GM12878 (cell line): Measurements from ENCODE around the gene CAB39L. TPM values are rescaled to one million over a fixed set of nuclear protein-coding genes. Genes with fewer than 3 reads are reported as not detected.

Experiments
- ATAC-seq: fragments of 200-7000 bp; cut with Tn5 transposase; 3 replicates; pipeline ENCODE4 v1.9.1; 2020; ENCODE audit warnings: mild to moderate bottlenecking, moderate library complexity
- BruUV-seq: library from RNA; stranded (reverse); fragments of 400-500 nt; replicated peaks from 2 replicates; lab custom pipeline; 2021; lab: Mats Ljungman, UMichigan
- CTCF ChIA-PET: fragments of 300-600 bp; sonication (Branson Sonifier 250); formaldehyde crosslinking; extraction: SDS; loops from one replicate; lab custom pipeline; 2021; ENCODE audit warnings: inconsistent platforms; lab: Yijun Ruan, JAX
- POLR2A ChIA-PET: fragments of 350-600 bp; formaldehyde crosslinking; extraction: SDS; loops from one replicate; lab custom pipeline; 2021; ENCODE audit warnings: inconsistent platforms; lab: Charles Lee
- RAD21 ChIA-PET: fragments of 300-600 bp; sonication (Branson Sonifier 250); formaldehyde crosslinking; loops from one replicate; lab custom pipeline; 2023; ENCODE audit warnings: antibody characterized with exemption; ENCODE audit not compliant: unreplicated experiment; lab: Charles Lee
- SMC1A ChIA-PET: fragments of 300-600 bp; sonication (Branson Sonifier 250); formaldehyde crosslinking; loops from one replicate; lab custom pipeline; 2023; ENCODE audit not compliant: unreplicated experiment, uncharacterized antibody; lab: Charles Lee
- DNase-seq: peaks from one replicate; pipeline ENCODE4 v3.0.0-alpha.2; 2011; ENCODE audit warnings: low read depth, low spot score
- FAIRE-seq: peaks from 3 replicates; lab custom pipeline; 2011; peaks lifted over from hg19 to GRCh38; lab: Jason Lieb, UNC
- H2AFZ ChIP-seq: 2 replicates; pipeline ENCODE4 v1.6.0; 2011; ENCODE audit warnings: low read depth, low read length, control low read depth; ENCODE audit not compliant: control insufficient read depth
- H3K27ac ChIP-seq: 2 replicates; pipeline ENCODE4 v1.5.1; 2011; ENCODE audit warnings: control low read depth; ENCODE audit not compliant: control insufficient read depth, insufficient read depth
- H3K27me3 ChIP-seq, 2 experiments: replicated peaks in 1 of 2; 2 replicates each; pipeline versions ENCODE4 v1.6.0 to v1.6.1; 2011; ENCODE audit warnings: low read length in 1 of 2; ENCODE audit not compliant: control insufficient read depth in 2 of 2, insufficient read depth in 2 of 2
- H3K36me3 ChIP-seq, 2 experiments: 2 replicates each; pipeline ENCODE4 v1.5.1; 2011; ENCODE audit warnings: low read length in 1 of 2; ENCODE audit not compliant: control insufficient read depth in 2 of 2, insufficient read depth in 2 of 2
- H3K4me1 ChIP-seq: 2 replicates; pipeline ENCODE4 v1.6.1; 2011; ENCODE audit warnings: mild to moderate bottlenecking, low read length, moderate library complexity, mixed read lengths; ENCODE audit not compliant: control insufficient read depth, insufficient read depth
- H3K4me2 ChIP-seq: 2 replicates; pipeline ENCODE4 v1.6.0; 2011; ENCODE audit warnings: control low read depth; ENCODE audit not compliant: control insufficient read depth, insufficient read depth
- H3K4me3 ChIP-seq: fragments of 200-600 bp; sonication (generic); 2 replicates; pipeline ENCODE4 v1.5.1; 2016
- H3K79me2 ChIP-seq: 2 replicates; pipeline ENCODE4 v1.6.0; 2011; ENCODE audit warnings: low read length; ENCODE audit not compliant: control insufficient read depth, insufficient read depth
- H3K9ac ChIP-seq: 2 replicates; pipeline ENCODE4 v1.8.0; 2011; ENCODE audit warnings: low read length, control low read depth, mixed read lengths; ENCODE audit not compliant: control insufficient read depth, insufficient read depth
- H3K9me3 ChIP-seq: replicated peaks from 3 replicates; pipeline ENCODE4 v1.5.1; 2011; ENCODE audit warnings: mild to moderate bottlenecking, low read length; ENCODE audit not compliant: control insufficient read depth, insufficient read depth
- H4K20me1 ChIP-seq: 2 replicates; pipeline ENCODE4 v1.6.0; 2011; ENCODE audit not compliant: control insufficient read depth, insufficient read depth
- ASH2L ChIP-seq: fragments of 300-600, 200-600 bp; sonication (generic); IDR thresholded peaks from 2 replicates; pipeline ENCODE4 v1.6.1; 2017; ENCODE audit warnings: low read depth, mild to moderate bottlenecking, borderline replicate concordance
- CBX3 ChIP-seq: fragments of 200-600 bp; sonication (generic); IDR thresholded peaks from 2 replicates; pipeline ENCODE4 v1.6.1; 2016; ENCODE audit warnings: low read depth, borderline replicate concordance
- CHD1 ChIP-seq: IDR thresholded peaks from 2 replicates; pipeline ENCODE4 v1.6.1; 2012; ENCODE audit warnings: low read depth, low read length, improper control_type of control experiment
- CHD2 ChIP-seq: IDR thresholded peaks from 2 replicates; pipeline ENCODE4 v1.6.1; 2011; ENCODE audit warnings: low read depth, low read length, improper control_type of control experiment, borderline replicate concordance
- IRF4 ChIP-seq: IDR thresholded peaks from 2 replicates; pipeline ENCODE4 v1.6.1; 2011; ENCODE audit warnings: low read depth, low read length
- NR2C2 ChIP-seq: IDR thresholded peaks from 2 replicates; pipeline ENCODE4 v1.6.1; 2011; ENCODE audit warnings: borderline replicate concordance, low read depth; ENCODE audit not compliant: control insufficient read depth, insufficient read length
- POLR2A ChIP-seq: IDR thresholded peaks from 2 replicates; pipeline ENCODE4 v1.6.1; 2011; ENCODE audit warnings: low read depth, mild to moderate bottlenecking, low read length
- RUNX3 ChIP-seq: IDR thresholded peaks from 2 replicates; pipeline ENCODE4 v1.6.1; 2012; ENCODE audit warnings: low read length, inconsistent platforms
- ZBED1 ChIP-seq: IDR thresholded peaks from 2 replicates; pipeline ENCODE4 v1.6.1; 2016; ENCODE audit warnings: borderline replicate concordance
- ZNF207 ChIP-seq: fragments of 450-650 bp; IDR thresholded peaks from 2 replicates; pipeline ENCODE4 v1.6.1; 2014; ENCODE audit warnings: antibody characterized with exemption, mild to moderate bottlenecking, borderline replicate concordance
- WGBS: methylation state at CpG from one replicate; pipeline ENCODE4 v1.1.6; 2016; ENCODE audit warnings: low lambda C conversion rate; ENCODE audit not compliant: insufficient replicate concordance, insufficient coverage; ENCODE audit errors: missing lambda C conversion rate; 5-methylcytosine and 5-hydroxymethylcytosine counted together
- in situ Hi-C: fragments of 300-500 bp; cut with MboI; formaldehyde crosslinking; loops from 9 replicates; pipeline ENCODE4 v1.14.3; 2018; ENCODE audit warnings: mixed read lengths
- intact Hi-C: fragments of 100-400 bp; cut with micrococcal nuclease; formaldehyde crosslinking; loops from one replicate; pipeline ENCODE4 v1.14.2; 2022; ENCODE audit not compliant: unreplicated experiment
- polyA plus RNA-seq, 11 experiments: library from polyadenylated mRNA; depleted of rRNA in 4 of 11; unstranded in 6 of 11; stranded (reverse) in 5 of 11; fragments of >200 nt; fragmentation: Nextera tagmentation in 4 of 11; fragmentation: Illumina TruSeq in 1 of 11; extraction: Ambion mirVana in 4 of 11; extraction: Trizol in 1 of 11; gene quantifications; 1 replicate in 1 of 11; 2 replicates in 10 of 11; pipeline versions ENCODE4 v1.2.1 to v1.2.3, GENCODE V29; 2011 to 2016; ENCODE audit warnings: inconsistent platforms in 2 of 11, missing spikeins in 2 of 11, low read depth in 1 of 11
- total RNA-seq, 4 experiments: library from RNA; depleted of rRNA in 3 of 4; stranded (reverse); fragments of >200 nt in 3 of 4; fragmentation: Illumina TruSeq in 1 of 4; extraction: Trizol in 1 of 4; gene quantifications; 2 replicates each; pipeline versions ENCODE4 v1.2.1 to v1.2.3, GENCODE V29; 2013 to 2021
- TF ChIP-seq, protein P1 (sequence below): IDR thresholded peaks from 2 replicates; pipeline ENCODE4 v1.6.1; 2012; ENCODE audit warnings: mild to moderate bottlenecking, low read depth, low read length
- TF ChIP-seq, protein P2 (sequence below): IDR thresholded peaks from 2 replicates; pipeline ENCODE4 v1.6.1; 2011; ENCODE audit warnings: low read depth, low read length, improper control_type of control experiment, borderline replicate concordance
- TF ChIP-seq, protein P3 (sequence below): IDR thresholded peaks from 2 replicates; pipeline ENCODE4 v1.6.1; 2012; ENCODE audit warnings: low read length, inconsistent platforms
- TF ChIP-seq, protein P4 (sequence below): fragments of 450-650 bp; conservative IDR thresholded peaks from 2 replicates; pipeline ENCODE4 v1.6.1; 2017; ENCODE audit warnings: mild to moderate bottlenecking, moderate library complexity

Gene CAB39L
- total and polyA plus RNA-seq, 10 of the 15 experiments (the other 5 are each of a cell fraction or from before 2014, with no cell fraction given): 0.88 to 3.0 (median 1.7) TPM

DNA sequence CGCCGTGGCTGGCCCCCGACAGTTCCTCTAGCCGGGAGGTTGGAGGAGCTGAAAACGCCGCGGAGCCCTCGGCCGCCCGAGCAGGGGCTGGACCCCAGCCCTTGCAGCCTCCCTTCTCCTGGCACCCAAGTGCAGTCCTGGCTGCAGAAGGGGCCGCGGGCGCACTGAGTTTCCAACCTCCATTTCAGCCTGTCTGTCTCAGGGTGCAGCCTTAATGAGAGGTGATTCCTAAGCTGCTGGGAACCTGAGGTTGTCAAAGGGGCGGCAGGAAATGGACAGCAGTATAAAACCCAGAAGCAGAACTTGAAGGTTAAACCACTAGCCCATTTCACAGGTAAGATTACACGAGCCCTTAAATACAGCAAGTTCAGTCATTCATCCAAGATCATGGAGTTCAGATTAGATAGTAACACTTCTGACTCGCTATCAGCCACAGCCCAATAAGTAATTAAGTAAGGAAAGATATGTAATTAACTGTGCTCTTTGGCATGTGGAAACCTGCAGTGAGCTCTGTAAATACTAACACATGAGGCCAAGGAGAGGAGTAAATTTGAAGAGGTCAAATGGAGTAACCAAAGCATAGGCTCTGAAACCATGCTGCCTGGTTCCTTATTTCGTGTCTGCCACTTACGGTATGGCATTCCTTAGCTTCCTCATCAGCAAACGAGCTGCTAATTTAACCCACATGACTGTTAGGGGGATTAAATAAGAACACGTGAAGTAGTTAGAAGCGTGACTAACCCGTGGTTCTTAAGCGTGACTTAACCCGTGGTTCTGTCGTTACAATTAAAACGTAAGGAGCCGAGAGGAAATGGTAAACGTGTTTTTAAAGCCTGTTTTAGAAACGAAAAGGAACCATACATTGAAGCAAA is 896 bp upstream of the CAB39L start:
- H3K4me2 ChIP-seq: peak overlapping the region; percentile 75
- FAIRE-seq (peak; percentile 80), ATAC-seq (peak; percentile 32), DNase-seq (peak; percentile 46)
- WGBS: under 1% methylated on average over 23 of the region's 29 CpGs
- peak overlapping the region; percentile 80 for H3K9ac ChIP-seq
- no peaks in the 10 kb centered on the region for H3K27me3 ChIP-seq
- H3K27ac ChIP-seq: peak overlapping the region; percentile 61
- no peaks in the 10 kb centered on the region for H4K20me1 ChIP-seq
- CTCF ChIA-PET: interaction anchor here (0.7 to 3.0 kb wide), 5 partner anchors 10 to 357 kb away, joined by 3 to 13 read pairs (median 5); partner anchors contain the start of gene PHF11
- peak overlapping the region; percentile 85 for H3K4me3 ChIP-seq
- H3K79me2 ChIP-seq: peaks cover 33% of the 10 kb centered on the region
- RAD21 ChIA-PET: interaction anchor here (1.3 to 3.3 kb wide), 5 partner anchors 9 to 162 kb away, joined by 4 to 22 read pairs (median 6); partner anchors contain the start of gene PHF11
- H2AFZ ChIP-seq: peak overlapping the region; percentile 92
- intact Hi-C loops: loop anchor here (2.0 to 10.0 kb wide), 4 partner anchors 50 to 340 kb away; partner anchors contain the start of genes PHF11 and RCBTB1
- in situ Hi-C loops: no loop called here
- no peaks in the 10 kb centered on the region for H3K9me3 ChIP-seq
- peaks cover 5% of the 10 kb centered on the region; the same call in 1 of the 2 replicates for H3K4me1 ChIP-seq
- BruUV-seq: TSS peak; percentile 88
- SMC1A ChIA-PET: interaction anchor here (1.0 to 3.5 kb wide), 10 partner anchors 9 to 126 kb away, joined by 3 to 21 read pairs (median 5); partner anchors contain the start of gene PHF11
- POLR2A ChIA-PET: interaction anchor here (0.6 to 4.9 kb wide), 13 partner anchors 9 to 492 kb away, joined by 3 to 48 read pairs (median 3); partner anchors contain the start of genes ARL11, PHF11, RCBTB1 and SPRYD7
- no peaks in the 10 kb centered on the region for H3K36me3 ChIP-seq
- TF ChIP-seq, protein P1, sequence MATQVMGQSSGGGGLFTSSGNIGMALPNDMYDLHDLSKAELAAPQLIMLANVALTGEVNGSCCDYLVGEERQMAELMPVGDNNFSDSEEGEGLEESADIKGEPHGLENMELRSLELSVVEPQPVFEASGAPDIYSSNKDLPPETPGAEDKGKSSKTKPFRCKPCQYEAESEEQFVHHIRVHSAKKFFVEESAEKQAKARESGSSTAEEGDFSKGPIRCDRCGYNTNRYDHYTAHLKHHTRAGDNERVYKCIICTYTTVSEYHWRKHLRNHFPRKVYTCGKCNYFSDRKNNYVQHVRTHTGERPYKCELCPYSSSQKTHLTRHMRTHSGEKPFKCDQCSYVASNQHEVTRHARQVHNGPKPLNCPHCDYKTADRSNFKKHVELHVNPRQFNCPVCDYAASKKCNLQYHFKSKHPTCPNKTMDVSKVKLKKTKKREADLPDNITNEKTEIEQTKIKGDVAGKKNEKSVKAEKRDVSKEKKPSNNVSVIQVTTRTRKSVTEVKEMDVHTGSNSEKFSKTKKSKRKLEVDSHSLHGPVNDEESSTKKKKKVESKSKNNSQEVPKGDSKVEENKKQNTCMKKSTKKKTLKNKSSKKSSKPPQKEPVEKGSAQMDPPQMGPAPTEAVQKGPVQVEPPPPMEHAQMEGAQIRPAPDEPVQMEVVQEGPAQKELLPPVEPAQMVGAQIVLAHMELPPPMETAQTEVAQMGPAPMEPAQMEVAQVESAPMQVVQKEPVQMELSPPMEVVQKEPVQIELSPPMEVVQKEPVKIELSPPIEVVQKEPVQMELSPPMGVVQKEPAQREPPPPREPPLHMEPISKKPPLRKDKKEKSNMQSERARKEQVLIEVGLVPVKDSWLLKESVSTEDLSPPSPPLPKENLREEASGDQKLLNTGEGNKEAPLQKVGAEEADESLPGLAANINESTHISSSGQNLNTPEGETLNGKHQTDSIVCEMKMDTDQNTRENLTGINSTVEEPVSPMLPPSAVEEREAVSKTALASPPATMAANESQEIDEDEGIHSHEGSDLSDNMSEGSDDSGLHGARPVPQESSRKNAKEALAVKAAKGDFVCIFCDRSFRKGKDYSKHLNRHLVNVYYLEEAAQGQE: no peak
- TF ChIP-seq NR2C2: no peak
- no peak for TF ChIP-seq POLR2A
- no peak for TF ChIP-seq ZBED1
- TF ChIP-seq, protein P2, sequence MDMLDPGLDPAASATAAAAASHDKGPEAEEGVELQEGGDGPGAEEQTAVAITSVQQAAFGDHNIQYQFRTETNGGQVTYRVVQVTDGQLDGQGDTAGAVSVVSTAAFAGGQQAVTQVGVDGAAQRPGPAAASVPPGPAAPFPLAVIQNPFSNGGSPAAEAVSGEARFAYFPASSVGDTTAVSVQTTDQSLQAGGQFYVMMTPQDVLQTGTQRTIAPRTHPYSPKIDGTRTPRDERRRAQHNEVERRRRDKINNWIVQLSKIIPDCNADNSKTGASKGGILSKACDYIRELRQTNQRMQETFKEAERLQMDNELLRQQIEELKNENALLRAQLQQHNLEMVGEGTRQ: peak; percentile 49; the same call in 1 of the 2 replicates
- no peak for TF ChIP-seq CHD1
- 0 out of 2 replicates have a peak, but pooled peaks have one; percentile 29 for TF ChIP-seq RUNX3
- no peak for TF ChIP-seq CBX3
- TF ChIP-seq, protein P3, sequence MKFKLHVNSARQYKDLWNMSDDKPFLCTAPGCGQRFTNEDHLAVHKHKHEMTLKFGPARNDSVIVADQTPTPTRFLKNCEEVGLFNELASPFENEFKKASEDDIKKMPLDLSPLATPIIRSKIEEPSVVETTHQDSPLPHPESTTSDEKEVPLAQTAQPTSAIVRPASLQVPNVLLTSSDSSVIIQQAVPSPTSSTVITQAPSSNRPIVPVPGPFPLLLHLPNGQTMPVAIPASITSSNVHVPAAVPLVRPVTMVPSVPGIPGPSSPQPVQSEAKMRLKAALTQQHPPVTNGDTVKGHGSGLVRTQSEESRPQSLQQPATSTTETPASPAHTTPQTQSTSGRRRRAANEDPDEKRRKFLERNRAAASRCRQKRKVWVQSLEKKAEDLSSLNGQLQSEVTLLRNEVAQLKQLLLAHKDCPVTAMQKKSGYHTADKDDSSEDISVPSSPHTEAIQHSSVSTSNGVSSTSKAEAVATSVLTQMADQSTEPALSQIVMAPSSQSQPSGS: no peak
- 0 out of 2 replicates have a peak, but pooled peaks have one; percentile 45 for TF ChIP-seq CHD2
- 0 out of 2 replicates have a peak, but pooled peaks have one; percentile 41 for TF ChIP-seq ASH2L
- TF ChIP-seq, protein P4, sequence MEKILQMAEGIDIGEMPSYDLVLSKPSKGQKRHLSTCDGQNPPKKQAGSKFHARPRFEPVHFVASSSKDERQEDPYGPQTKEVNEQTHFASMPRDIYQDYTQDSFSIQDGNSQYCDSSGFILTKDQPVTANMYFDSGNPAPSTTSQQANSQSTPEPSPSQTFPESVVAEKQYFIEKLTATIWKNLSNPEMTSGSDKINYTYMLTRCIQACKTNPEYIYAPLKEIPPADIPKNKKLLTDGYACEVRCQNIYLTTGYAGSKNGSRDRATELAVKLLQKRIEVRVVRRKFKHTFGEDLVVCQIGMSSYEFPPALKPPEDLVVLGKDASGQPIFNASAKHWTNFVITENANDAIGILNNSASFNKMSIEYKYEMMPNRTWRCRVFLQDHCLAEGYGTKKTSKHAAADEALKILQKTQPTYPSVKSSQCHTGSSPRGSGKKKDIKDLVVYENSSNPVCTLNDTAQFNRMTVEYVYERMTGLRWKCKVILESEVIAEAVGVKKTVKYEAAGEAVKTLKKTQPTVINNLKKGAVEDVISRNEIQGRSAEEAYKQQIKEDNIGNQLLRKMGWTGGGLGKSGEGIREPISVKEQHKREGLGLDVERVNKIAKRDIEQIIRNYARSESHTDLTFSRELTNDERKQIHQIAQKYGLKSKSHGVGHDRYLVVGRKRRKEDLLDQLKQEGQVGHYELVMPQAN: peak; percentile 64
- TF ChIP-seq IRF4: no peak
- no peak for TF ChIP-seq ZNF207
